GM19395 (cell line): Measurements from ENCODE around the gene CRTAC1.

ENCODE experiments used
- ATAC-seq: cut with Tn5 transposase; IDR thresholded peaks from one replicate; pipeline ENCODE4 v1.9.1; 2021; ENCODE audit warnings: mild to moderate bottlenecking, moderate library complexity; ENCODE audit not compliant: unreplicated experiment

Gene CRTAC1

DNA sequence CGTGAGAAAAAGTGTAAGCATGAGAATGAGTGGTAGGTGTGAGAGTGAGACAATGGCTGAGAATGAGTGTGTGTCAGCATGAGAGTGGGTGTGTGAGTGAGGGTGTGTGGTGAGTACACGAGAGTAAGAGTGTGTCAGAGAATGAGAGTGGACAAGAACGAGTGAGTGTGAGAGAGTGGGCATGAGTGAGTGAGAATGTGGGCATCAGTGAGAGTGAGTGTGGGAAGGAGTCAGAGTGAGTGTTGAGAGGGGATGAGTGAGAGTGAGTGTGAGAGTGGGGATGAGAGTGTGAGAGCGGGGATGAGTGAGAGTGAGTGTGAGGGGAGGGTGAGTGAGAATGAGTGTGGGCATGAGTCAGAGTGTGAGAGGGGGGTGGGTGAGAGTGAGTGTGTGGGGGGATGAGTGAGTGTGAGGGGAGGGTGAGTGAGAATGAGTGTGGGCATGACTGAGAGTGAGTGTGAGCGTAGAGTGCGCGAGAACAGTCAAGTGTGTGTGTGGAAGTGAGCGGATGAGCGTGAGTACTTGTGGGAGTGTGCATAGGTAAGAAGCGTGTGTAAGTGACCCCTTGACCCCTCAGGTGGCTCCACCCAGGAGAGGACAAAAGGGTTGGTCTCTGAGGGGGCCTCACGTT lies 105.0 kb downstream of the CRTAC1 start:
- ATAC-seq: no peak

- no peak for ATAC-seq
Measured at GRCh38 chr10:97924678-97925077, 105.7 kb downstream of the CRTAC1 start.

DNA sequence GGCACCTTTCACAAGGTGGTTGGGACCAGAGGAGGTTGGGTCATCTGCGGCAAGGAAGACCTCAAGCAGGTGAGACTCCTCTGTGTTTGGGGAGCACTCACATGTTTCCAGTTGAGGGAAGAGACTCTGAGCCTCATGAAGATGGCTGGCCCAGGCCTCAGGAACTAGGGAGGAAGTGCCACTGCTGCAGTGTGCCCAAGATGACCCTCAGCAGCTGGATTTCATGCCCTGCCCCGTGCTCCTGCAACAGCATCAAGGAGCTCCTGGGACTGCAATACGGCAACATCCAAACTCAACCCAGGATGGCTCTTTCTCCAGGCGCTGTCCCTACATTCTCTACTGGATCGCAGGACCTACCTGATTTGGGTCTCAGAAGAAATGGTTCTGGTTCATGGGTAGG lies 106.9 kb downstream of the CRTAC1 start:
- no peak for ATAC-seq

DNA sequence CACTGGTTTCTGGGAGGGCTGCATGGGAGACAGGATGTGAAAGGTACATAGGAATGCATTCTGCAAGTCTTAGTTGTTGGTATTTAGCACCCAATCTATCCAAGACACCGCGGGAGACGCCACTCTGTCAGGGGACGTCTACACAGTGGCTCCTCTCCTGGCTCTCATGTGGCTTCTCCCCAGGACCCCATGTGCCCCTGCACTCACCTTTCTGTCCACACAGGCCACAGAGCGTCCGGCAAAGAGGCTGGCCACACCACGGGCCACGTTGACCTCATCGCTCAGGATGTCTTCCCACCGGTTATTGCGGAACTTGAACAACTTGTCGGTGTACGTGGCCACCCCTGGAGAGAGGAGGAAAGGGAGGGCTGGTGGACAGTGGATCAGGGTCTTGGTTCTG lies 107.4 kb downstream of the CRTAC1 start:
- ATAC-seq: no peak

- no peak for ATAC-seq
Measured at GRCh38 chr10:97922022-97922758, 108.2 kb downstream of the CRTAC1 start.

GRCh38 chr10:97921581-97922021 lies 108.8 kb downstream of the CRTAC1 start:
- no peak for ATAC-seq

GRCh38 chr10:97920865-97921264 lies 109.6 kb downstream of the CRTAC1 start:
- ATAC-seq: no peak

- no peak for ATAC-seq
Measured at GRCh38 chr10:97919012-97919411, 111.4 kb downstream of the CRTAC1 start.

GRCh38 chr10:97916586-97916985 lies 113.8 kb downstream of the CRTAC1 start:
- no peak for ATAC-seq

DNA sequence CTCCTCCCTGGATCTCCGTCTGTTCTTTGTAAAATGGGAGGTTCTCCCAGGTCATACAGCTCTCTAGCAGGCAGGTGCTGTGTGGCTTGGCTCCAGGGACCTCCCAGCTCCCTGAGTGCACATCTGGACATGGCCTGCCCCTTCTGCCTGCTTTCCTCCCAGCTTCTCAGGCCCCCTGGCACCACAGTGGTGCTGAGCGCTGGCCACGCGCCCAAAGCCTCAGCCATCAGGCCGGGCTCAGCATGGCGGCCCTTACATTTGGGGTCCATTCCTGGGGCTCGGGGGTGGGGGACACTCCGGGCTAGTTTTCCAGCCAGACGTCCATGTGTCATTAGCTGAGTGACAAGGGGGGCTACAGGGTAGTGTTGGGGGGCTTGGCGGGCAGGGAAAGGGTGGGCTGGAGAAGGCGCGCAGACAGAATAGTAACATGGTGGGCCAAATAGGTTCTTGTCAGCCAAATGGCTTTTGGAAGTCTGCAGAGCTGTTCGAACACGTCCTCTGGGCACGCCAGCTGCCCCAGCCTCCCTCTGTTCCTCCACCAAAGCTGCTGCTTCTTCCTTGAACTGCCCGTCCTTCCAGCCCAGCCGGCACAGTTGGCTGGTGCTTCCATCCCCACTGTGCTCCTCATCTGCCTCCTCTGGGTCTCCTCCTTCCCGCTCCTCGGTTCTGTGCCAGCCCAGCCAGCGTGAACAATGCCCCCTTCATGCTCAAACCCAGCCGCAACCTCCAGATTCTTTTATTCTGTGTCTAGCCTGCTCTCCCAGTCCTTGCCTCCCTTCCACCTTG lies 114.9 kb downstream of the CRTAC1 start:
- ATAC-seq: no peak

DNA sequence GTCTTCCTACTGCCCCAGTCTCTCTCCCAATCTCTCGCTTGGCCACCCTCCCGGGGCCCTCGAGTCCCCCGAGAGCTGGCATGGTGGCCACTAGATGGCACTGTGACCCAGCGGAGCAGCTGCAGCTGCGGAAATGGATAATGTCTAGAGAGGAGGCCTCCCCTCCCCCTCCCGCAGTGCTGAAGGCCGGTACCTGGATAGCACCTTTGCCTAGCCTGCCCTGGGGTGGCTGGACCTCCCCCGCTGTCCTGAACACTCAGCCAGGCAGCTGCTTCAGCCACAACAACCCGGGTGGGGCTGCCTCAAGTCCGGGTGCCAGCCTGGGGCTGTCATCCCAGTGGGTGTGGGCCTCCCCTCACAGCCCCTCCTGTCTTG lies 115.6 kb downstream of the CRTAC1 start:
- ATAC-seq: no peak

- no peak for ATAC-seq
Measured at GRCh38 chr10:97914171-97914836, 116.1 kb downstream of the CRTAC1 start.

GRCh38 chr10:97913614-97914013 lies 116.8 kb downstream of the CRTAC1 start:
- ATAC-seq: no peak

- ATAC-seq: no peak
Measured at GRCh38 chr10:97913193-97913592, 117.2 kb downstream of the CRTAC1 start.

DNA sequence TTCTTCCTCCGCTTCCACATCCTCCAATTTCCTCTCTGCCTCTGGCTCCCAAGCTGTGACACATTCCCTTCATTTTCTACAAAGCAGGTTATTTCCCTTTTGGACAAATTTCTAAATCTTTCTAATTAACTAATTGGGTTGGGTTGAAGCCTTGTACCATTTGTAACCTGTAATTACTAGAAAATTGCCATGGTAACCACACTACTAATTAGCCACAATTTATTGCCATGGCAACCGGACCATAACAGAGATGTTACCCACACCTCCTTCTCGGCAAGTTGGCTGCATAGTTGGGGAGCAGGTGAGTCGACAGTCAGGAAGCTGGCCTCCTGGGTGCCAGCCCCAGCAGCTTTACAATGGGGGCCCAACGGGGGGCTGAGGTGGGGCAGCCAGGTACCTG lies 119.2 kb downstream of the CRTAC1 start:
- no peak for ATAC-seq

DNA sequence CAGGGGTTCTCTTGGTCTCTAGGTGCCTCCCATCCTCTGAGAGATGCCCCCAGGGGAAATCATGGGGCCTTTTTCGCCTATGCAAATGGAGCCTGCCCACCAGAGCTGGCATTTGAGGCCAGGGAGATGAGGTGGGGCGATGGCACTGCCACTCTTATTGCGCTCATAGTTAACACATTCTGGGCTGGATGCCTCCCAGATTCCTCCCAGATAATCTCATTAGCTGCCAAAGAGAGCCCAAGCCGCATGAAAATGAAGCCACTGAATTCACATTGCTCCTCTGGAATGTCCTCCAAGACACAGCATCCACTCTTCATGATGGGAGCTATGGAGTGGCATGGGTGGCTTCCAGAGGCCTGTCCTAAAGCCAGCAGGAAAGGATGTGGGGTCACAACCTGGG lies 119.8 kb downstream of the CRTAC1 start:
- ATAC-seq: no peak

DNA sequence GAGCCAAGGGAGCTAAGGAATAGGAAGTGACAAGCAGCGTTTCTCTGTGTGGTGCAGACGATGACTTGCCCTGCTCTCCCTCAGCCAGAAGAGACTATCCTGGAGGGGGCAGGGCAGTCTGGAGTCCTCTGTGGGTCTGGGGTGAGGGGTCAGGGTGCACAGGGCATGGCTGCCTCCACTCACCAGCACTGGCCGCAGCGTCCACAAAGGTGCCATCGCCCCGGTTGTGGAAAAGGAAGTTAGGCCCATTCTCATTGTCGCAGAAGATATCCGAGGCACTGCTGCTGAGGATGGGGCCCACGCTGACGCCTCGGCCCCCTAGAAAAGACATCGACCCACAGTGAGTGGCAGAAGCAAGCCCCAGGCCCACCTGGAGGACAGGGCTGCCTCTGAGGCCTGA lies 122.6 kb downstream of the CRTAC1 start:
- no peak for ATAC-seq

GRCh38 chr10:97907211-97907610 lies 123.2 kb downstream of the CRTAC1 start:
- ATAC-seq: no peak

GRCh38 chr10:97905276-97905675 lies 125.1 kb downstream of the CRTAC1 start:
- no peak for ATAC-seq

DNA sequence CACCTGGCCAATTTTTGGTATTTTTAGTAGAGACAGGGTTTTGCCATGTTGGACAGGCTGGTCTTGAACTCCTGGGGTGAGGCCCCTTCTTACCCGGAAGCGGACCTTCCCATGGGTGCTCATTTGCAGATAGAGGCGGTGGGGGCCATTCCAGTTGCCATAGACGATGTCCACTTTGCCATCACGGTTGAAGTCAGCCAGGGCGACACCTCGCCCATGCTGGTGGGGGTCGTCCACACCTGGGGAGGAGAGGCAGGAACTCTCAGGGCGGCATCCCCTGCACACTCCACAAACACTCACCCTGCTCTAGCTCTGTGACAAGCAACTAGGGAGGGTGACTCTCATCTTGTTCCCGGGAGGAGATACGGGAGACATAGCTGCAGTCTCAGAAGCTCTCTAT lies 125.8 kb downstream of the CRTAC1 start:
- no peak for ATAC-seq

DNA sequence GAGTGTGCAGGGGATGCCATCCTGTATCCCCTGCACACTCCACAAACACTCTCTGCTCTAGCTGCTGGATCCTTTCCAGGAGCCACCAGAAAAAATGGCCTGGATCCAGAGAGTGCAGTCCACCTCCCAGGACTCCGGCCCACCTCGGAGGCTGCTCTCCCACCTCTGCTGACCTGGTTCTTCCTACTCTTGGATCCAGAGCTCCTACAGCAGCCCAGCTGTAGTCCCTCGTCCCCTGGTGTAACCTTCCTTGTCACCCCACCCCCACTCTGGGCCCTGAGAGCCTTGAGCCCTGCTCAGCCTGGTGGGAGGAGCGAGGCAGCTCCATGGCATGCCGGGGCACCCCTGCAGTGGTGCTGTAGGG lies 126.4 kb downstream of the CRTAC1 start:
- no peak for ATAC-seq
